Bronchial epithelial cell (primary cell): ENCODE data around the gene CFAP161. TPM values are rescaled to one million over a fixed set of nuclear protein-coding genes. Genes with fewer than 3 reads are reported as not detected.

Source experiments
- DNase-seq: peaks from one replicate; pipeline ENCODE4 v3.0.0-alpha.2; 2010; ENCODE audit warnings: low read depth
- FAIRE-seq: peaks from 2 replicates; lab custom pipeline; 2011; peaks lifted over from hg19 to GRCh38; lab: Jason Lieb, UNC
- H3K27me3 ChIP-seq: 2 replicates; pipeline ENCODE4 v1.5.1; 2011; ENCODE audit warnings: low read length; ENCODE audit not compliant: control insufficient read depth, insufficient read depth
- H3K36me3 ChIP-seq: 2 replicates; pipeline ENCODE4 v1.5.1; 2011; ENCODE audit warnings: low read length; ENCODE audit not compliant: control insufficient read depth, insufficient read depth
- H3K4me3 ChIP-seq: 2 replicates; pipeline ENCODE4 v1.5.1; 2011; ENCODE audit warnings: mild to moderate bottlenecking, low read depth, low read length, control low read depth
- total RNA-seq: library from RNA; depleted of rRNA; stranded (reverse); fragments of >200 nt; gene quantifications from 2 replicates; pipeline ENCODE4 v1.2.1, GENCODE V29; 2014
- TF ChIP-seq, protein P1 (sequence below): IDR thresholded peaks from 2 replicates; pipeline ENCODE4 v1.5.1; 2011; ENCODE audit warnings: mild to moderate bottlenecking, moderate library complexity, low read length, control low read depth, inconsistent platforms; ENCODE audit not compliant: insufficient read depth, severe bottlenecking

Gene CFAP161
- total RNA-seq, 1 donor from 2014 or later = 0.26 TPM

DNA sequence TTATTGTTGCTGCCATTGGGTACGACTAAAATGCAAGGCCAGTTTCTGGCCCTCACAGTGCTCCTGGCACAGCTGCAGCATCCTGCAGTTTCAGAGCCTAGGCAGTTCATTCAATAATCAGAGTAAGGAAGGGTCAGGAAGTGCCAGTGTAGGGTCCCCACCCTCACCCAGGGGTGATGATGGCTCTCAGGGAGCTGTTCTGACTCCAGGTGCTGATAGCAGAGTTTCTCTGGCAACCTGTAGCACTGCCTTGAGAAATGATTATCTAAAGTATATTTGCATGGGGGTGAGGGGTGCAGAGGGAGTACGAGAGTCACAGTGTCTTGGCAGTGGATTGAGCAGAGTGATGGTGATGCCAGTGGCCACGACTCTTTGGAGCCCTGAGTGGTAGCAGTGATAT, 47.1 kb downstream of the CFAP161 start:
- FAIRE-seq = no peak
- H3K4me3 ChIP-seq = no peak overlapping the region
- TF ChIP-seq, protein P1, sequence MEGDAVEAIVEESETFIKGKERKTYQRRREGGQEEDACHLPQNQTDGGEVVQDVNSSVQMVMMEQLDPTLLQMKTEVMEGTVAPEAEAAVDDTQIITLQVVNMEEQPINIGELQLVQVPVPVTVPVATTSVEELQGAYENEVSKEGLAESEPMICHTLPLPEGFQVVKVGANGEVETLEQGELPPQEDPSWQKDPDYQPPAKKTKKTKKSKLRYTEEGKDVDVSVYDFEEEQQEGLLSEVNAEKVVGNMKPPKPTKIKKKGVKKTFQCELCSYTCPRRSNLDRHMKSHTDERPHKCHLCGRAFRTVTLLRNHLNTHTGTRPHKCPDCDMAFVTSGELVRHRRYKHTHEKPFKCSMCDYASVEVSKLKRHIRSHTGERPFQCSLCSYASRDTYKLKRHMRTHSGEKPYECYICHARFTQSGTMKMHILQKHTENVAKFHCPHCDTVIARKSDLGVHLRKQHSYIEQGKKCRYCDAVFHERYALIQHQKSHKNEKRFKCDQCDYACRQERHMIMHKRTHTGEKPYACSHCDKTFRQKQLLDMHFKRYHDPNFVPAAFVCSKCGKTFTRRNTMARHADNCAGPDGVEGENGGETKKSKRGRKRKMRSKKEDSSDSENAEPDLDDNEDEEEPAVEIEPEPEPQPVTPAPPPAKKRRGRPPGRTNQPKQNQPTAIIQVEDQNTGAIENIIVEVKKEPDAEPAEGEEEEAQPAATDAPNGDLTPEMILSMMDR = no peak

DNA sequence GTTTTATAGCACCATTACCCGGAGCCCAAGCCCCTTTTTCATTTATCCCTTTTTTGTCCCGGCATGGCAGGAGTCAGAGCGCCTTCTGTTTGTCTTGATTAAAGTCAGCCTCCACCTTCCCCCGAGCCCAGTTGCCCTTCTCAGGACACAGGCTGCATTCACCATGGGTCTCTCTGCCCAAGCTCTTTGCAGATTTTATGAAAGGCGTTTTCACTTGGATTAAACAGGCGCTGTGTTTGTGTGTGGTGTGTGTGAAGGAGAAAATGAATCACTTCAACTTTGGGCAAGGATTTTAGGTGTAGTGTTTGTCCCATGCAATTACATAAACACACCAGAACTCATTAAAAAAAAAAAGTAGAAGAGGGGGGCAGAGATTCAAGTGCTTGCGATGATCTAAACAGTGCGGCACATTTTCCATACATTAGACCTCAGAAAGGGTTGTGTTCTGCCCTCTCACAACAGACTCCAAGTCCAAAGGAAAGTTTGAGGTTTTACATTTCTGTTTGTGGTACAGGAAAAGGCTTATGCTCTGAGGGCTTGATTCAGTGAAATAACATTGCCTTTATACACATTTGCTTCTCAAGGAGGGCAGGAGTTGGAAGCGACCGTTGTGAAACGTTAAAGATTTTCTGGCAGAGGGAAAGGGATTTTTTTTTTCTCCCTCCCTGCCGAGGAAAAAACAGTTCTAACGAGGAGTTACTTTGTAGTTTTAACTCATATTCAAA, 48.1 kb downstream of the CFAP161 start:
- DNase-seq (no peak), FAIRE-seq (no peak)
- Histone ChIP-seq H3K36me3 (no peaks in the 10 kb centered on the region), H3K4me3 (no peak overlapping the region), H3K27me3 (peaks cover 2% of the 10 kb centered on the region)
- TF ChIP-seq, protein P1 = no peak

More for the DNA sequence above, 47.1 kb downstream of the CFAP161 start:
- Histone ChIP-seq H3K27me3 (peaks cover 2% of the 10 kb centered on the region), H3K36me3 (no peaks in the 10 kb centered on the region)
- DNase-seq = no peak

DNA sequence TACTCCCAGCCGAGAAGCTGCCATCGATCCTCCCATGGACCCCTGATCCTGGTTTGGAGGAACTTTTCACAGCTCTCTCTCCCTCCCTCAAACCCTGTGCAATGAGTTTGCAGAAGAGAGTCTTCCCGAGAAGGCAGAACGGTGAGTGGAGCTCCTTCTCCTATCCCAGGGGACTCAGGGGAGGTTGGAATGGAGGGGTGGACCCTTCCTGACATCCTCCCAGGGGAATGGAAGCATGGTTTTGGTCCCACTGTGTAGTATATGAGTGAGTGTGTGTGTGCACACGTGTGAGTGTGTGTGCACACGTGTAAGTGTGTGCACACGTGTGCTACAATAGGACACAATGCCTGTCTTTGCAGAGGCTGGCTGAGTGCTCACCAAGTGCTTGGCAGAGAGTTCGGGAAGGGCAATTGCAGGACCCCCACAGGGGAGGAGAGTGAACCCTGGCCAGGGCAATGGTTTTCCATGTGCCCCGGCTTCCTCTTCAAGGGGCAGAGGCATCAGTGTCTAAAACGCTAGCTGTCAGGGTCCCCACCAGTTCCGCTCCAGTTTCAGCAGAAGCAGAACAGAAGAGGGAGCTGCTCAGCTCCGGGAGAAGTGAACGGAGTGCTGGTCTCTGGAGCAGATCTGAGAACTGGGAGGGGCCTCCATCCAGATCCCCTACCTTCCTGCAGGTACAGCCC, 48.8 kb downstream of the CFAP161 start:
- Histone ChIP-seq H3K27me3 (peaks cover 2% of the 10 kb centered on the region), H3K4me3 (no peak overlapping the region), H3K36me3 (no peaks in the 10 kb centered on the region)
- TF ChIP-seq, protein P1 = no peak
- FAIRE-seq = no peak
- DNase-seq = no peak

DNA sequence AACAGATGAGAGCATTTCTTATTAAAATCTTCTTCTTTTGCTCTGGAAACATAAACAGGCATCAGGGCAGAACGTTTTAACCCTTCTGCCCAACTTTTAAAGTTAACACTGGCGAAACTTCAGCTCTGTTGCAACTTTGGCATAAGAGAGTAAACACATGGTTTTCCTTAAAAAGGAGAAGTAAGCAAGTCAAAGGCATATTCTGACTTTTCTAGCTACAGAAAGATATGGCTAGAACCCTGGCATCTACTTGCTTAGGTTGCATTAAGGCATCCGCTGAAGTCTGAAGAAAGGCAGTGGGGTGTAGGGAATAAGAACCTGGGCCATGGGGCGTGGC, 49.3 kb downstream of the CFAP161 start:
- TF ChIP-seq, protein P1 = no peak
- DNase-seq (no peak), FAIRE-seq (no peak)
- Histone ChIP-seq H3K36me3 (no peaks in the 10 kb centered on the region), H3K27me3 (peaks cover 2% of the 10 kb centered on the region), H3K4me3 (no peak overlapping the region)

DNA sequence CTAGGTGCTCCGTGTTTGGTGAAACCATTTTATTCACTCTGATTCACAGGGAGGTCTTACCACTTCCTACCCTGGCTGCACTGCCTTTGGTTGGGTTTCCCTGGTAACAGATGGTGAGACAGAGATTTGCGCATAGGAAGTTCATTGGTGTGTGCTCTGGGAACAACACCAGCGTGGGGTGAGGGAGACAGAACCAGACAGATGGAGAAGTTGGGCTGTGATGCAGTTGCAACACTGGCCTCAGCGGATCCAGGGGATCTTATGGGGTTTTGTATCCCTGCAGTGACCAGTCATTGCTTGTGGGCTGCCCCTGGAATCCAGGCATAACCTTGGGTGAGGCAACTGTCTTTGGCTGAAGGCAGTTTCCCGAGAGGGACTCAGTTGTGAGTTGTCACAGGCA, 50.1 kb downstream of the CFAP161 start:
- FAIRE-seq (no peak), DNase-seq (no peak)
- peaks cover 2% of the 10 kb centered on the region for H3K27me3 ChIP-seq
- TF ChIP-seq, protein P1 = no peak
- no peaks in the 10 kb centered on the region for H3K36me3 ChIP-seq
- no peak overlapping the region for H3K4me3 ChIP-seq
